ENCODE data around the gene PLCB3. TPM values are rescaled to one million over a fixed set of nuclear protein-coding genes. Genes with fewer than 3 reads are reported as not detected.

Gene PLCB3
- total and polyA plus RNA-seq, 2 of the 13 experiments (the other 11 are each of a cell fraction or from before 2014, with no cell fraction given) = 7.5 to 13.8 TPM

DNA sequence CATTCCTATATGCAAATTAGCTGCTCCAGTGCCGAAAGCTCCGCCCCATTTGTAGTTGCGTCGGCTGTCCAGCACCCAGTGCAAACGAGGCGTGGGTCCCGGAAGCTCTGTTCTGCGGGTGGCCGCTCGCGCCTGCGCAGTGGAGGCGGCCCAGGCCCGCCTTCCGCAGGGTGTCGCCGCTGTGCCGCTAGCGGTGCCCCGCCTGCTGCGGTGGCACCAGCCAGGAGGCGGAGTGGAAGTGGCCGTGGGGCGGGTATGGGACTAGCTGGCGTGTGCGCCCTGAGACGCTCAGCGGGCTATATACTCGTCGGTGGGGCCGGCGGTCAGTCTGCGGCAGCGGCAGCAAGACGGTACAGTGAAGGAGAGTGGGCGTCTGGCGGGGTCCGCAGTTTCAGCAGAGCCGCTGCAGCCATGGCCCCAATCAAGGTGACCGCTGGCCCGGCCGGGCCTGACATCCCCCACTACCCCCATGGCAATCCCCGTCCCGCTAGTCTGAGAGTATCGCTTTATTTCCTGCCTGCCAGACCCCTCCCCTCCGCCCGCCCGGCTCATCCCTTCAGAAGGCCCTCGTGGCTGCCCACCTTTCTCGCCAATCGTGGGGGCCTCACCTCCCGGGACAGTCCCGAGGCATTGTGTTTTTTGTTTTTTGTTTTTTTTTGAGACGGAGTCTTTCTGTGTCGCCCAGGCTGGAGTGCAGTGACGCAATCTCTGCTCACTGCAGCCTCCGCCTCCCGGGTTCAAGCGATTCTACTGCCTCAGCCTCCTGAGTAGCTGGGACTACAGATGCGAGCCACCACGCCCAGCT lies 66.8 kb downstream of the PLCB3 start, which contains the start of gene PRDX5 (continued):
- TF ChIP-seq, protein P1, sequence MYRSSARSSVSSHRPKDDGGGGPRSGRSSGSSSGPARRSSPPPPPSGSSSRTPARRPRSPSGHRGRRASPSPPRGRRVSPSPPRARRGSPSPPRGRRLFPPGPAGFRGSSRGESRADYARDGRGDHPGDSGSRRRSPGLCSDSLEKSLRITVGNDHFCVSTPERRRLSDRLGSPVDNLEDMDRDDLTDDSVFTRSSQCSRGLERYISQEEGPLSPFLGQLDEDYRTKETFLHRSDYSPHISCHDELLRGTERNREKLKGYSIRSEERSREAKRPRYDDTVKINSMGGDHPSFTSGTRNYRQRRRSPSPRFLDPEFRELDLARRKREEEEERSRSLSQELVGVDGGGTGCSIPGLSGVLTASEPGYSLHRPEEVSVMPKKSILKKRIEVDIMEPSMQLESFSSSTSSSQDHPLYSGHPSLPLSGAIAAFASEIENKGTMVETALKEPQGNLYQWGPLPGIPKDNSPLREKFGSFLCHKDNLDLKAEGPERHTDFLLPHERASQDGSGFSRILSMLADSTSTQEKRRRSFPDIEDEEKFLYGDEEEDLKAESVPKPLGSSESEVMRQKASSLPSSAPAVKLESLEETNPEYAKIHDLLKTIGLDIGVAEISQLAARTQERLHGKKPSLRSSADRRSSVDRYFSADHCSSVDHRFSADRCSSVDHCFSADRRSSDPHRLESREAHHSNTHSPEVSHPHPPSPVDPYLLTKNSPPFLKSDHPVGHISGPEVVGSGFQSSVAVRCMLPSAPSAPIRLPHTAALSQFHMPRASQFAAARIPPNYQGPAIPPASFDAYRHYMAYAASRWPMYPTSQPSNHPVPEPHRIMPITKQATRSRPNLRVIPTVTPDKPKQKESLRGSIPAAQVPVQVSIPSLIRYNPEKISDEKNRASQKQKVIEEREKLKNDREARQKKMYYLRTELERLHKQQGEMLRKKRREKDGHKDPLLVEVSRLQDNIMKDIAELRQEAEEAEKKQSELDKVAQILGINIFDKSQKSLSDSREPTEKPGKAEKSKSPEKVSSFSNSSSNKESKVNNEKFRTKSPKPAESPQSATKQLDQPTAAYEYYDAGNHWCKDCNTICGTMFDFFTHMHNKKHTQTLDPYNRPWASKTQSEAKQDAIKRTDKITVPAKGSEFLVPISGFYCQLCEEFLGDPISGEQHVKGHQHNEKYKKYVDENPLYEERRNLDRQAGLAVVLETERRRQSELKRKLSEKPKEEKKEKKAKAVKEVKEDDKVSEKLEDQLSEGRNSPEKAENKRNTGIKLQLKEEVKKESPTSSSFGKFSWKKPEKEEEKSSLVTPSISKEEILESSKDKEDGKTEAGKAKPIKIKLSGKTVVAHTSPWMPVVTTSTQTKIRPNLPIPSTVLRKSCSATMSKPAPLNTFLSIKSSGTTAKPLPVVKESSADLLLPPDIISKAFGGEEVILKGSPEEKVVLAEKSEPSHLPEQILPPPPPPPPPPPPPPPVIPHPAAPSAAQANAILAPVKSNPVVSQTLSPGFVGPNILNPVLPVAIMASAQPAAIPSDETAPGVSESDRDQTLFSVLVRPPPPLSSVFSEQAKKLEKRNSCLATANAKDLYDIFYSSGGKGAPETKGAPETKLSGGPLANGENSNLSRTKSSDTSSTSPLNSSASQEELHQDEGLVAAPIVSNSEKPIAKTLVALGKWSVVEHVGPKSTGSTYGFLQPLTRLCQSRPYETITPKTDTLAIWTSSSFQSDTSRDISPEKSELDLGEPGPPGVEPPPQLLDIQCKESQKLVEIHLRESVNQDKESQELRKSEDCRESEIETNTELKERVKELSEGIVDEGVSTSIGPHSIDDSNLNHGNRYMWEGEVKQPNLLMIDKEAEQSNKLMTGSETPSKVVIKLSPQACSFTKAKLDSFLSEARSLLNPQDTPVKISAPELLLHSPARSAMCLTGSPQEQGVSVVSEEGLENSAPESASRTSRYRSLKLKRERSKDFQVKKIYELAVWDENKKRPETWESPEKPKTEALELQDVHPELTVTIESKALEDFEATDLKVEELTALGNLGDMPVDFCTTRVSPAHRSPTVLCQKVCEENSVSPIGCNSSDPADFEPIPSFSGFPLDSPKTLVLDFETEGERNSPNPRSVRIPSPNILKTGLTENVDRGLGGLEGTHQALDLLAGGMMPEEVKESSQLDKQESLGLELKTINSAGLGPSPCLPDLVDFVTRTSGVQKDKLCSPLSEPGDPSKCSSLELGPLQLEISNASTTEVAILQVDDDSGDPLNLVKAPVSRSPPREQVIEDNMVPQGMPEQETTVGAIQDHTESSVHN (CRISPR knock-in tag; IDR thresholded peaks at IDR 0.05) = peak; percentile 95
- TF ChIP-seq, protein P2, sequence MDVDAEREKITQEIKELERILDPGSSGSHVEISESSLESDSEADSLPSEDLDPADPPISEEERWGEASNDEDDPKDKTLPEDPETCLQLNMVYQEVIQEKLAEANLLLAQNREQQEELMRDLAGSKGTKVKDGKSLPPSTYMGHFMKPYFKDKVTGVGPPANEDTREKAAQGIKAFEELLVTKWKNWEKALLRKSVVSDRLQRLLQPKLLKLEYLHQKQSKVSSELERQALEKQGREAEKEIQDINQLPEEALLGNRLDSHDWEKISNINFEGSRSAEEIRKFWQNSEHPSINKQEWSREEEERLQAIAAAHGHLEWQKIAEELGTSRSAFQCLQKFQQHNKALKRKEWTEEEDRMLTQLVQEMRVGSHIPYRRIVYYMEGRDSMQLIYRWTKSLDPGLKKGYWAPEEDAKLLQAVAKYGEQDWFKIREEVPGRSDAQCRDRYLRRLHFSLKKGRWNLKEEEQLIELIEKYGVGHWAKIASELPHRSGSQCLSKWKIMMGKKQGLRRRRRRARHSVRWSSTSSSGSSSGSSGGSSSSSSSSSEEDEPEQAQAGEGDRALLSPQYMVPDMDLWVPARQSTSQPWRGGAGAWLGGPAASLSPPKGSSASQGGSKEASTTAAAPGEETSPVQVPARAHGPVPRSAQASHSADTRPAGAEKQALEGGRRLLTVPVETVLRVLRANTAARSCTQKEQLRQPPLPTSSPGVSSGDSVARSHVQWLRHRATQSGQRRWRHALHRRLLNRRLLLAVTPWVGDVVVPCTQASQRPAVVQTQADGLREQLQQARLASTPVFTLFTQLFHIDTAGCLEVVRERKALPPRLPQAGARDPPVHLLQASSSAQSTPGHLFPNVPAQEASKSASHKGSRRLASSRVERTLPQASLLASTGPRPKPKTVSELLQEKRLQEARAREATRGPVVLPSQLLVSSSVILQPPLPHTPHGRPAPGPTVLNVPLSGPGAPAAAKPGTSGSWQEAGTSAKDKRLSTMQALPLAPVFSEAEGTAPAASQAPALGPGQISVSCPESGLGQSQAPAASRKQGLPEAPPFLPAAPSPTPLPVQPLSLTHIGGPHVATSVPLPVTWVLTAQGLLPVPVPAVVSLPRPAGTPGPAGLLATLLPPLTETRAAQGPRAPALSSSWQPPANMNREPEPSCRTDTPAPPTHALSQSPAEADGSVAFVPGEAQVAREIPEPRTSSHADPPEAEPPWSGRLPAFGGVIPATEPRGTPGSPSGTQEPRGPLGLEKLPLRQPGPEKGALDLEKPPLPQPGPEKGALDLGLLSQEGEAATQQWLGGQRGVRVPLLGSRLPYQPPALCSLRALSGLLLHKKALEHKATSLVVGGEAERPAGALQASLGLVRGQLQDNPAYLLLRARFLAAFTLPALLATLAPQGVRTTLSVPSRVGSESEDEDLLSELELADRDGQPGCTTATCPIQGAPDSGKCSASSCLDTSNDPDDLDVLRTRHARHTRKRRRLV (CRISPR knock-in tag; IDR thresholded peaks at IDR 0.05) = peak; percentile 25; the same call in 1 of the 2 replicates
- TF ChIP-seq XRCC5 (optimal IDR thresholded peaks at IDR 0.05; ENCODE audit: low read length) = peak; percentile 26
- TF ChIP-seq HOXA9 (CRISPR knock-in tag; IDR thresholded peaks at IDR 0.05; ENCODE audit: borderline replicate concordance) = 0 out of 2 replicates have a peak, but pooled peaks have one; percentile 54
- TF ChIP-seq ZSCAN21 (CRISPR knock-in tag; IDR thresholded peaks at IDR 0.05; ENCODE audit: borderline replicate concordance) = peak; percentile 46; the same call in 1 of the 2 replicates
- TF ChIP-seq, protein P3, sequence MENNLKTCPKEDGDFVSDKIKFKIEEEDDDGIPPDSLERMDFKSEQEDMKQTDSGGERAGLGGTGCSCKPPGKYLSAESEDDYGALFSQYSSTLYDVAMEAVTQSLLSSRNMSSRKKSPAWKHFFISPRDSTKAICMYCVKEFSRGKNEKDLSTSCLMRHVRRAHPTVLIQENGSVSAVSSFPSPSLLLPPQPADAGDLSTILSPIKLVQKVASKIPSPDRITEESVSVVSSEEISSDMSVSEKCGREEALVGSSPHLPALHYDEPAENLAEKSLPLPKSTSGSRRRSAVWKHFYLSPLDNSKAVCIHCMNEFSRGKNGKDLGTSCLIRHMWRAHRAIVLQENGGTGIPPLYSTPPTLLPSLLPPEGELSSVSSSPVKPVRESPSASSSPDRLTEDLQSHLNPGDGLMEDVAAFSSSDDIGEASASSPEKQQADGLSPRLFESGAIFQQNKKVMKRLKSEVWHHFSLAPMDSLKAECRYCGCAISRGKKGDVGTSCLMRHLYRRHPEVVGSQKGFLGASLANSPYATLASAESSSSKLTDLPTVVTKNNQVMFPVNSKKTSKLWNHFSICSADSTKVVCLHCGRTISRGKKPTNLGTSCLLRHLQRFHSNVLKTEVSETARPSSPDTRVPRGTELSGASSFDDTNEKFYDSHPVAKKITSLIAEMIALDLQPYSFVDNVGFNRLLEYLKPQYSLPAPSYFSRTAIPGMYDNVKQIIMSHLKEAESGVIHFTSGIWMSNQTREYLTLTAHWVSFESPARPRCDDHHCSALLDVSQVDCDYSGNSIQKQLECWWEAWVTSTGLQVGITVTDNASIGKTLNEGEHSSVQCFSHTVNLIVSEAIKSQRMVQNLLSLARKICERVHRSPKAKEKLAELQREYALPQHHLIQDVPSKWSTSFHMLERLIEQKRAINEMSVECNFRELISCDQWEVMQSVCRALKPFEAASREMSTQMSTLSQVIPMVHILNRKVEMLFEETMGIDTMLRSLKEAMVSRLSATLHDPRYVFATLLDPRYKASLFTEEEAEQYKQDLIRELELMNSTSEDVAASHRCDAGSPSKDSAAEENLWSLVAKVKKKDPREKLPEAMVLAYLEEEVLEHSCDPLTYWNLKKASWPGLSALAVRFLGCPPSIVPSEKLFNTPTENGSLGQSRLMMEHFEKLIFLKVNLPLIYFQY (CRISPR knock-in tag; IDR thresholded peaks at IDR 0.05; ENCODE audit: borderline replicate concordance) = no peak
- no peak for TF ChIP-seq HMGA1 (CRISPR knock-in tag; conservative IDR thresholded peaks at IDR 0.05)
- TF ChIP-seq ZNF501 (CRISPR knock-in tag; IDR thresholded peaks at IDR 0.05) = peak; percentile 84
